K562 (cell line): ENCODE measurements around the gene SHISA9. TPM values are rescaled to one million over a fixed set of nuclear protein-coding genes. Genes with fewer than 3 reads are reported as not detected.

Experiments used
- ATAC-seq: fragments of 200-7000 bp; cut with Tn5 transposase; 3 replicates; pipeline ENCODE4 v1.9.1; 2020; ENCODE audit warnings: moderate library complexity
- BruUV-seq: library from RNA; stranded (reverse); fragments of 400-500 nt; replicated peaks from 2 replicates; lab custom pipeline; 2021; lab: Mats Ljungman, UMichigan
- CTCF ChIA-PET: fragments of 300-600 bp; formaldehyde crosslinking; extraction: SDS; loops from one replicate; lab custom pipeline; 2021; ENCODE audit warnings: low intra/inter-chr PET ratio; lab: Yijun Ruan, JAX
- POLR2A ChIA-PET: fragments of 300-600, 350-650 bp; sonication (Branson Sonifier 250); formaldehyde crosslinking; extraction: SDS; loops from one replicate; lab custom pipeline; 2021; ENCODE audit warnings: antibody characterized with exemption, inconsistent platforms; lab: Yijun Ruan, JAX
- DNase-seq, 4 experiments: peaks; one replicate each; pipeline versions ENCODE4 v3.0.0 to v3.0.0-alpha.2; 2011 to 2018; ENCODE audit warnings: low spot score in 3 of 4, mixed read lengths in 3 of 4; ENCODE audit errors: extremely low read depth in 1 of 4
- FAIRE-seq: peaks from 2 replicates; lab custom pipeline; 2011; peaks lifted over from hg19 to GRCh38; lab: Jason Lieb, UNC
- H2AFZ ChIP-seq: 2 replicates; pipeline ENCODE4 v1.6.0; 2011; ENCODE audit warnings: low read depth, low read length, control low read depth, inconsistent platforms
- H3K27ac ChIP-seq: fragments of 200-600 bp; 3 replicates; pipeline ENCODE4 v1.8.0; 2011; ENCODE audit warnings: low read depth, mild to moderate bottlenecking, control low read depth, inconsistent platforms, low read length, moderate library complexity, mixed read lengths; ENCODE audit errors: extremely low read depth
- H3K27me3 ChIP-seq, 2 experiments: fragments of 300-600 bp in 1 of 2; 2 replicates in 1 of 2; 3 replicates in 1 of 2; pipeline versions ENCODE4 v1.6.0 to v1.8.0; 2011; ENCODE audit warnings: inconsistent platforms in 2 of 2, low read length in 2 of 2, mild to moderate bottlenecking in 1 of 2, mixed read lengths in 1 of 2, moderate library complexity in 1 of 2; ENCODE audit not compliant: control insufficient read depth in 2 of 2, insufficient read depth in 2 of 2
- H3K36me3 ChIP-seq: fragments of 300-600 bp; 3 replicates; pipeline ENCODE4 v1.8.0; 2011; ENCODE audit warnings: mild to moderate bottlenecking, low read length, inconsistent platforms; ENCODE audit not compliant: control insufficient read depth, insufficient read depth
- H3K4me1 ChIP-seq, 2 experiments: fragments of 200-600 bp in 1 of 2; replicated peaks in 1 of 2; 2 replicates in 1 of 2; 3 replicates in 1 of 2; pipeline versions ENCODE4 v1.5.1 to v1.8.0; 2011; ENCODE audit warnings: inconsistent platforms in 2 of 2, low read length in 2 of 2, mild to moderate bottlenecking in 1 of 2, mixed read lengths in 1 of 2, moderate library complexity in 1 of 2; ENCODE audit not compliant: control insufficient read depth in 2 of 2, insufficient read depth in 2 of 2
- H3K4me2 ChIP-seq: 2 replicates; pipeline ENCODE4 v1.6.1; 2011; ENCODE audit warnings: low read length, control low read depth, inconsistent platforms, mixed read lengths; ENCODE audit not compliant: insufficient read depth
- H3K4me3 ChIP-seq: fragments of 200-600 bp; sonication (generic), shearing (Covaris generic); 2 replicates; pipeline ENCODE4 v1.5.1; 2016; ENCODE audit warnings: control low read depth, inconsistent platforms
- H3K79me2 ChIP-seq: fragments of 200-600 bp; 3 replicates; pipeline ENCODE4 v1.8.0; 2011; ENCODE audit warnings: low read length, inconsistent platforms; ENCODE audit not compliant: control insufficient read depth, insufficient read depth
- H3K9ac ChIP-seq, 2 experiments: 2 replicates each; pipeline versions ENCODE4 v1.6.0 to v1.6.1; 2011; ENCODE audit warnings: low read depth in 2 of 2, low read length in 2 of 2, control low read depth in 1 of 2, inconsistent platforms in 1 of 2, mild to moderate bottlenecking in 1 of 2, mixed read lengths in 1 of 2; ENCODE audit not compliant: insufficient read depth in 1 of 2
- H3K9me1 ChIP-seq: one replicate; pipeline ENCODE4 v1.6.0; 2011; ENCODE audit warnings: inconsistent platforms, mild to moderate bottlenecking, low read length, moderate library complexity; ENCODE audit not compliant: control insufficient read depth, insufficient read depth
- H3K9me3 ChIP-seq: replicated peaks from 2 replicates; pipeline ENCODE4 v1.5.1; 2011; ENCODE audit warnings: low read depth, low read length, inconsistent platforms; ENCODE audit not compliant: control insufficient read depth, insufficient read depth
- H4K20me1 ChIP-seq: replicated peaks from 2 replicates; pipeline ENCODE4 v1.6.1; 2011; ENCODE audit warnings: low read length, inconsistent platforms, mixed read lengths; ENCODE audit not compliant: control insufficient read depth, insufficient read depth
- CTBP1 ChIP-seq: fragments of 450-650 bp; IDR thresholded peaks from 2 replicates; pipeline ENCODE4 v1.6.1; 2016; ENCODE audit warnings: borderline replicate concordance
- EGR1 ChIP-seq: fragments of 450-650 bp; conservative IDR thresholded peaks from 2 replicates; pipeline ENCODE4 v1.6.1; 2017; ENCODE audit warnings: mild to moderate bottlenecking
- EHMT2 ChIP-seq: fragments of 450-650 bp; IDR thresholded peaks from 2 replicates; pipeline ENCODE4 v1.6.1; 2018; ENCODE audit warnings: antibody characterized with exemption
- EP400 ChIP-seq: fragments of 450-650 bp; IDR thresholded peaks from 2 replicates; pipeline ENCODE4 v1.6.1; 2017; ENCODE audit warnings: antibody characterized with exemption, mild to moderate bottlenecking, moderate library complexity
- FOSL1 ChIP-seq: fragments of 200-800 bp; sonication (Bioruptor generic); conservative IDR thresholded peaks from 2 replicates; pipeline ENCODE4 v1.6.1; 2016; ENCODE audit warnings: missing genetic modification characterization, missing compliant biosample characterization
- FOXA1 ChIP-seq: fragments of 450-650 bp; IDR thresholded peaks from 2 replicates; pipeline ENCODE4 v1.6.1; 2016; ENCODE audit warnings: mild to moderate bottlenecking, borderline replicate concordance
- FOXJ2 ChIP-seq: fragments of 200-800 bp; sonication (Bioruptor generic); IDR thresholded peaks from 2 replicates; pipeline ENCODE4 v1.6.1; 2016; ENCODE audit warnings: missing genetic modification characterization, missing compliant biosample characterization
- HLTF ChIP-seq: fragments of 450-650 bp; IDR thresholded peaks from 2 replicates; pipeline ENCODE4 v1.6.1; 2016
- KAT8 ChIP-seq: fragments of 450-650 bp; IDR thresholded peaks from 2 replicates; pipeline ENCODE4 v1.6.1; 2016; ENCODE audit warnings: low read depth, mild to moderate bottlenecking
- ZNF3 ChIP-seq: fragments of 250-450 bp; sonication (Bioruptor Pico); IDR thresholded peaks from 2 replicates; pipeline ENCODE4 v1.5.0; 2021; ENCODE audit warnings: mild to moderate bottlenecking, moderate library complexity
- ZNF830 ChIP-seq: fragments of 250-450 bp; sonication (Bioruptor Pico); IDR thresholded peaks from 2 replicates; pipeline ENCODE4 v1.5.0; 2021; ENCODE audit warnings: mild to moderate bottlenecking
- whole genome bisulfite sequencing: fragments of 100-300 bp; shearing (Covaris generic); methylation state at CpG from one replicate; pipeline ENCODE4 v1.1.6; 2016; ENCODE audit warnings: low coverage, mixed read lengths; ENCODE audit not compliant: insufficient coverage; ENCODE audit errors: missing lambda C conversion rate; 5-methylcytosine and 5-hydroxymethylcytosine counted together
- in situ Hi-C: fragments of 300-500 bp; cut with MboI; formaldehyde crosslinking; loops from 4 replicates; pipeline ENCODE4 v1.15.0; 2018; ENCODE audit warnings: inconsistent platforms, mixed read lengths
- intact Hi-C: fragments of 100-400 bp; cut with micrococcal nuclease; formaldehyde crosslinking; loops from 2 replicates; pipeline ENCODE4 v1.14.2; 2022
- polyA plus RNA-seq, 8 experiments: library from polyadenylated mRNA; depleted of rRNA in 4 of 8; stranded (reverse) in 5 of 8; unstranded in 3 of 8; fragments of >200 nt; fragmentation: Nextera tagmentation in 2 of 8; fragmentation: Illumina TruSeq in 1 of 8; extraction: Ambion mirVana in 2 of 8; extraction: Trizol in 1 of 8; gene quantifications; 2 replicates each; pipeline versions ENCODE4 v1.2.1 to v1.2.3, GENCODE V29; 2011 to 2014; ENCODE audit warnings: inconsistent platforms in 1 of 8, missing spikeins in 1 of 8
- total RNA-seq, 7 experiments: library from RNA; depleted of rRNA in 6 of 7; stranded (reverse); fragments of >200 nt in 6 of 7; fragmentation: Illumina TruSeq in 2 of 7; extraction: Trizol in 2 of 7; gene quantifications; 2 replicates each; pipeline versions ENCODE4 v1.2.1 to v1.2.3, GENCODE V29; 2011 to 2021; ENCODE audit warnings: low replicate concordance in 1 of 7
- TF ChIP-seq, protein P1 (sequence below): fragments of 250-450 bp; sonication (Bioruptor Pico); IDR thresholded peaks from 2 replicates; pipeline ENCODE4 v1.5.0; 2021

The SHISA9 gene
- total and polyA plus RNA-seq, 9 of the 15 experiments (the other 6 are each of a cell fraction or from before 2014, with no cell fraction given), result under 0.01 to 0.16 (median 0.01) TPM; not detected in 6

DNA sequence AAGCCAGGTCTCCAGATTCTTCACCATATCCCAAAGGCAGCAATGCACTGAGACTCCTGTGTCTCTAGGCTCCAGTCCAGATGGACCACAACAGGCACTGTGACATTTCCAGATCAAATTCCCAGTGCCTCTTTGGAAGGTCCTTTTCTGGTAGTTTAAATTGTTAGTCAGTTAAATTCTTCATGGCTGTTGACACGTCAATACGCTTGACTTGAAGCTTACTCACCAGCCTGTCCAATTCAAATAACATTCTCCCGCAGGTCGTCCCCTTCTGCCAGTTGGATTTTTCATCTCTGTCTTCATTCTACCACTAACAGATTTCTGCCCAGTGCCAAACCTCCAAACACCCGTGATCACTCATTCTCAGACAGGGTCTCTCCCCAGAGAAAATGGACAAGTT is 86.7 kb downstream of the SHISA9 start:
- intact Hi-C loops, result no loop called here
- no peak overlapping the region for H3K4me3 ChIP-seq
- H3K9ac ChIP-seq, result no peak overlapping the region
- ATAC-seq (no peak), FAIRE-seq (no peak), DNase-seq (no peak)
- TF ChIP-seq EGR1 (no peak), ZNF3 (CRISPR knock-in tag) (no peak), FOXJ2 (tag) (no peak), FOXA1 (no peak), EP400 (no peak), EHMT2 (no peak), CTBP1 (no peak), KAT8 (no peak), ZNF830 (CRISPR knock-in tag) (no peak), HLTF (no peak), FOSL1 (tag) (no peak)
- TF ChIP-seq, protein P1, sequence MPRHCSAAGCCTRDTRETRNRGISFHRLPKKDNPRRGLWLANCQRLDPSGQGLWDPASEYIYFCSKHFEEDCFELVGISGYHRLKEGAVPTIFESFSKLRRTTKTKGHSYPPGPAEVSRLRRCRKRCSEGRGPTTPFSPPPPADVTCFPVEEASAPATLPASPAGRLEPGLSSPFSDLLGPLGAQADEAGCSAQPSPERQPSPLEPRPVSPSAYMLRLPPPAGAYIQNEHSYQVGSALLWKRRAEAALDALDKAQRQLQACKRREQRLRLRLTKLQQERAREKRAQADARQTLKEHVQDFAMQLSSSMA (CRISPR knock-in tag), result no peak
- CTCF ChIA-PET, result no interaction called here
- H2AFZ ChIP-seq, result no peak overlapping the region
- in situ Hi-C loops, result no loop called here
- no peak overlapping the region for H3K4me2 ChIP-seq
- no peaks in the 10 kb centered on the region for H3K36me3 ChIP-seq
- 2% methylated on average over 5 of the region's 5 CpGs for whole genome bisulfite sequencing
- H3K4me1 ChIP-seq, result no peaks in the 10 kb centered on the region
- no peaks in the 10 kb centered on the region for H4K20me1 ChIP-seq
- POLR2A ChIA-PET, result interaction anchor here (0.5 kb wide), 1 partner anchor 29 kb away, joined by 3 read pairs; no protein-coding TSS in a partner anchor
- no peaks in the 10 kb centered on the region for H3K79me2 ChIP-seq
- BruUV-seq, result no TSS peak
- no peaks in the 10 kb centered on the region for H3K9me3 ChIP-seq
- H3K27ac ChIP-seq, result no peak overlapping the region
- H3K9me1 ChIP-seq, result no peaks in the 10 kb centered on the region
- no peaks in the 10 kb centered on the region for H3K27me3 ChIP-seq
